ENCODE measurements around the gene VRK3. TPM values are rescaled to one million over a fixed set of nuclear protein-coding genes. Genes with fewer than 3 reads are reported as not detected.
A peak's percentile ranks its signal among the peaks of the same experiment; 100 is the strongest.
"Not testable (repeated sequence)": the region's sequence is repeated elsewhere in the genome, so short reads cannot be mapped to it uniquely, and the experiment has no call there.

Gene VRK3
- total RNA-seq, 2 experiments from 2014 or later: 65.1 to 65.4 TPM

GRCh38 chr19:49949742-49950589, 75.2 kb downstream of the VRK3 start:
- H3K27ac ChIP-seq (ENCODE audit: low read depth in 1 of 2, low read length in 2 of 2): no peak overlapping the region
- intact Hi-C loops (cut with DNase I, micrococcal nuclease): no loop called here
- peaks cover 0 to 7% of the 10 kb centered on the region in 2 experiments for H3K27me3 ChIP-seq (ENCODE audit: control insufficient read depth in 1 of 2, insufficient read depth in 2 of 2, low read length in 2 of 2)
- no peak overlapping the region for H3K4me3 Mint-ChIP-seq
- peaks cover 6% of the 10 kb centered on the region for H3K4me1 ChIP-seq (ENCODE audit: insufficient read depth, low read length)
- no peaks in the 10 kb centered on the region for H3K36me3 Mint-ChIP-seq (ENCODE audit: low read depth)
- no peaks in the 10 kb centered on the region for H3K9me3 Mint-ChIP-seq
- peaks cover 0 to 7% of the 10 kb centered on the region in 2 experiments for H3K9me3 ChIP-seq (ENCODE audit: control insufficient read depth in 1 of 2, insufficient read depth in 1 of 2, low read length in 2 of 2)
- ChIA-PET POLR2A (no interaction called here), CTCF (interaction anchor here (1.1 kb wide), 1 partner anchor 13 kb away, joined by 4 read pairs; no protein-coding TSS in a partner anchor)
- peaks cover 33% of the 10 kb centered on the region for H3K27me3 Mint-ChIP-seq
- no peak overlapping the region for H3K27ac Mint-ChIP-seq
- H3K4me1 Mint-ChIP-seq (ENCODE audit: low read depth): no peaks in the 10 kb centered on the region
- no peak overlapping the region for H3K4me3 ChIP-seq (ENCODE audit: low read length)
- ATAC-seq (ENCODE audit: poor library complexity) (no peak), DNase-seq (no peak)
- TF ChIP-seq, protein P1, sequence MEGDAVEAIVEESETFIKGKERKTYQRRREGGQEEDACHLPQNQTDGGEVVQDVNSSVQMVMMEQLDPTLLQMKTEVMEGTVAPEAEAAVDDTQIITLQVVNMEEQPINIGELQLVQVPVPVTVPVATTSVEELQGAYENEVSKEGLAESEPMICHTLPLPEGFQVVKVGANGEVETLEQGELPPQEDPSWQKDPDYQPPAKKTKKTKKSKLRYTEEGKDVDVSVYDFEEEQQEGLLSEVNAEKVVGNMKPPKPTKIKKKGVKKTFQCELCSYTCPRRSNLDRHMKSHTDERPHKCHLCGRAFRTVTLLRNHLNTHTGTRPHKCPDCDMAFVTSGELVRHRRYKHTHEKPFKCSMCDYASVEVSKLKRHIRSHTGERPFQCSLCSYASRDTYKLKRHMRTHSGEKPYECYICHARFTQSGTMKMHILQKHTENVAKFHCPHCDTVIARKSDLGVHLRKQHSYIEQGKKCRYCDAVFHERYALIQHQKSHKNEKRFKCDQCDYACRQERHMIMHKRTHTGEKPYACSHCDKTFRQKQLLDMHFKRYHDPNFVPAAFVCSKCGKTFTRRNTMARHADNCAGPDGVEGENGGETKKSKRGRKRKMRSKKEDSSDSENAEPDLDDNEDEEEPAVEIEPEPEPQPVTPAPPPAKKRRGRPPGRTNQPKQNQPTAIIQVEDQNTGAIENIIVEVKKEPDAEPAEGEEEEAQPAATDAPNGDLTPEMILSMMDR (IDR thresholded peaks at IDR 0.05): no peak
- H3K36me3 ChIP-seq (ENCODE audit: insufficient read depth, low read length): no peaks in the 10 kb centered on the region

DNA sequence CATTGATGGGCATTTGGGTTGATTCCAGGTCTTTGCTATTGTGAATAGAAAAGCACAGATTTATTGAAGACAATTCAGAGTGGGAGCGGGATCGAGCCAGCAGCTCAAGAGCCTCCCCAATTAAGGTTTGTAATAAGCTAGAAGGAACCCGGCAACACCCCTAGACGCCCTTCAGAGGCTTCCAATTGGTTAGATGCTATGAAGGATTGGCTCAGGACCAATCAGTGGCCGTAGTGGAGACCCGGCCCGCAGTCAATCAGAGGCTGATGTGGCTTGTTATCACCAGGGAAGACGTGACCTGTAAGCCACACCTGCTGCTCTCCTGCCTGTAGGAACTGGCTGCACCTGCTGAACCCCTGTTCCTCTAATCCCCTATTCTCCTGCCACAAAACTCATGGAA, 78.8 kb downstream of the VRK3 start:
- intact Hi-C loops (cut with DNase I, micrococcal nuclease): no loop called here
- H3K27ac Mint-ChIP-seq: no peak overlapping the region
- peaks cover 24% of the 10 kb centered on the region for H3K27me3 Mint-ChIP-seq
- TF ChIP-seq, protein P1 (IDR thresholded peaks at IDR 0.05): no peak
- H3K9me3 Mint-ChIP-seq: no peaks in the 10 kb centered on the region
- ATAC-seq (ENCODE audit: poor library complexity) (no peak), DNase-seq (no peak)
- CTCF ChIA-PET: no interaction called here
- no peaks in the 10 kb centered on the region for H3K4me1 Mint-ChIP-seq (ENCODE audit: low read depth)
- no peaks in the 10 kb centered on the region for H3K36me3 Mint-ChIP-seq (ENCODE audit: low read depth)
- Histone ChIP-seq H3K4me1 (ENCODE audit: insufficient read depth, low read length) (no peaks in the 10 kb centered on the region), H3K27ac (ENCODE audit: low read depth in 1 of 2, low read length in 2 of 2) (no peak overlapping the region), H3K9me3 (ENCODE audit: control insufficient read depth in 1 of 2, insufficient read depth in 1 of 2, low read length in 2 of 2) (no peaks in the 10 kb centered on the region), H3K36me3 (ENCODE audit: insufficient read depth, low read length) (no peaks in the 10 kb centered on the region), H3K27me3 (ENCODE audit: control insufficient read depth in 1 of 2, insufficient read depth in 2 of 2, low read length in 2 of 2) (peaks cover 4% of the 10 kb centered on the region in 2 experiments), H3K4me3 (ENCODE audit: low read length) (no peak overlapping the region)
- no peak overlapping the region for H3K4me3 Mint-ChIP-seq
- POLR2A ChIA-PET: no interaction called here

DNA sequence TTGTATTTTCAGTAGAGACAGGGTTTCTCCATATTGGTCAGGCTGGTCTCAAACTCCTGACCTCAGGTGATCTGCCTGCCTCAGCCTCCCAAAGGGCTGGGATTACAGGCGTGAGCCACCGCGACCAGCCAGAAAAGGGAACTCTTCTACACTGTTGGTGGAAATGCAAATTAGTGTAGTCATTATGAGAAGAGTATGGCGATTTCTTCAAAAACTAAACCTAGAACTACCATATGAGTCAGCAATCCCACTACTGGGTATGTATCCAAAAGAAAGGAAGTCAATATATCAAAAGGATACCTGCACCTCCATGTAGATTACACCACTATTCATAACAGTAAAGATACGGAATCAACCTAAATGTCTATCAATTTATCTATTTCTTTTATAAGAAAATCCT, 80.6 kb downstream of the VRK3 start:
- H3K9me3 ChIP-seq (ENCODE audit: control insufficient read depth in 1 of 2, insufficient read depth in 1 of 2, low read length in 2 of 2); H3K4me1 ChIP-seq (ENCODE audit: insufficient read depth, low read length); H3K27ac ChIP-seq (ENCODE audit: low read depth in 1 of 2, low read length in 2 of 2); H3K4me3 ChIP-seq (ENCODE audit: low read length); H3K27ac Mint-ChIP-seq; H3K9me3 Mint-ChIP-seq; H3K36me3 Mint-ChIP-seq (ENCODE audit: low read depth); H3K4me1 Mint-ChIP-seq (ENCODE audit: low read depth); H3K4me3 Mint-ChIP-seq; intact Hi-C loops (cut with DNase I, micrococcal nuclease); ATAC-seq (ENCODE audit: poor library complexity); H3K27me3 ChIP-seq (ENCODE audit: control insufficient read depth in 1 of 2, insufficient read depth in 2 of 2, low read length in 2 of 2); CTCF ChIA-PET; POLR2A ChIA-PET; H3K36me3 ChIP-seq (ENCODE audit: insufficient read depth, low read length): not testable (repeated sequence)
- DNase-seq: peak in 1 of 14 experiments; percentile 28
- peaks cover 13% of the 10 kb centered on the region for H3K27me3 Mint-ChIP-seq

- Histone ChIP-seq H3K36me3 (ENCODE audit: insufficient read depth, low read length) (no peaks in the 10 kb centered on the region), H3K9me3 (ENCODE audit: control insufficient read depth in 1 of 2, insufficient read depth in 1 of 2, low read length in 2 of 2) (no peaks in the 10 kb centered on the region), H3K4me3 (ENCODE audit: low read length) (no peak overlapping the region), H3K27ac (ENCODE audit: low read depth in 1 of 2, low read length in 2 of 2) (no peak overlapping the region), H3K4me1 (ENCODE audit: insufficient read depth, low read length) (peaks cover 8% of the 10 kb centered on the region), H3K27me3 (ENCODE audit: control insufficient read depth in 1 of 2, insufficient read depth in 2 of 2, low read length in 2 of 2) (peaks cover 0 to 4% of the 10 kb centered on the region in 2 experiments)
- CTCF ChIA-PET: no interaction called here
- H3K36me3 Mint-ChIP-seq (ENCODE audit: low read depth): no peaks in the 10 kb centered on the region
- intact Hi-C loops (cut with DNase I, micrococcal nuclease): no loop called here
- POLR2A ChIA-PET: no interaction called here
- H3K9me3 Mint-ChIP-seq: no peaks in the 10 kb centered on the region
- DNase-seq: no peak
- H3K27me3 Mint-ChIP-seq: peaks cover 4% of the 10 kb centered on the region
- no peak overlapping the region for H3K4me3 Mint-ChIP-seq
- H3K27ac Mint-ChIP-seq: no peak overlapping the region
- TF ChIP-seq, protein P1 (IDR thresholded peaks at IDR 0.05): no peak
- no peak for ATAC-seq (ENCODE audit: poor library complexity)
- H3K4me1 Mint-ChIP-seq (ENCODE audit: low read depth): peaks cover 8% of the 10 kb centered on the region
Observed at GRCh38 chr19:49940482-49940791, 84.7 kb downstream of the VRK3 start.

Measured in CD4-positive, alpha-beta T cell (primary cell).